ENCODE results near the gene CEP112. TPM values are rescaled to one million over a fixed set of nuclear protein-coding genes. Genes with fewer than 3 reads are reported as not detected.

CEP112 gene
- total and polyA plus RNA-seq, 2 of the 4 experiments (the other 2 are of a cell fraction), result 2.5 to 5.6 TPM

DNA sequence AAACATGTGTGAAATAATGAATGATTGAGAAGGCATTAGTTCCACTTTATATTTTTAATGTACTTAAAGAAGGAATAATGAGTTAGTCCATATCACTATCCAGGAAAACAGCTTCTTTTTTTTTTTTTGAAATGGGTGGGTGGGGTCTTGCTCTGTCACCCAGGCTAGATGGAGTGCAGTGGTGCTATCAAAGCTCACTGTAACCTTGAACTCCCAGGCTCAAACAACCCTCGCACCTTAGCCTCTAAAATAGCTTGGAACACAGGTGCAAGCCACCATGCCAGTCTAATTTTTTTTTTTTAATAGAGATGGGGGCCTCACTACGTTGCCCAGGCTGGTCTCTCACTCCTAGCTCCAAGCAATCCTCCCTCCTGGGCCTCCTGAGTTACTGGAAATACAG, 275.5 kb downstream of the CEP112 start:
- 43% methylated on average over 1 of the region's 2 CpGs; no CpG with 5 or more reads in 1 of the 2 experiments for WGBS, 2 experiments (ENCODE audit: extremely low coverage in 2 of 2, insufficient read length in 1 of 2)
- Histone ChIP-seq H3K27ac (ENCODE audit: insufficient read depth, low read length) (no peak overlapping the region), H2BK20ac (ENCODE audit: low read depth, low read length) (no peak overlapping the region), H4K91ac (ENCODE audit: insufficient read depth, low read depth, low read length) (no peak overlapping the region), H4K5ac (ENCODE audit: low read depth, low read length) (no peak overlapping the region), H3K27me3 (ENCODE audit: control insufficient read depth, insufficient read depth, low read length) (no peaks in the 10 kb centered on the region), H3K9ac (ENCODE audit: low read depth, low read length) (no peak overlapping the region), H2BK5ac (ENCODE audit: low read depth, low read length, poor library complexity, severe bottlenecking) (no peak overlapping the region), H3K9me3 (ENCODE audit: control insufficient read depth, insufficient read depth, low read length) (no peaks in the 10 kb centered on the region), H3K4me1 (ENCODE audit: control insufficient read depth, insufficient read depth, low read length) (no peaks in the 10 kb centered on the region), H3K4ac (ENCODE audit: low read depth, low read length) (no peak overlapping the region), H2AFZ (replicated peaks; ENCODE audit: low read length, poor library complexity) (no peak overlapping the region), H4K20me1 (ENCODE audit: insufficient read depth, low read length) (no peaks in the 10 kb centered on the region), H2AK5ac (ENCODE audit: low read depth, low read length) (no peak overlapping the region), H3K14ac (replicated peaks; ENCODE audit: low read depth, low read length) (no peak overlapping the region), H3K36me3 (ENCODE audit: control insufficient read depth, insufficient read depth, low read length) (no peaks in the 10 kb centered on the region), H2BK15ac (ENCODE audit: low read depth, low read length) (no peak overlapping the region), H2BK120ac (ENCODE audit: low read depth, low read length) (no peak overlapping the region), H3K79me1 (ENCODE audit: low read depth in 1 of 2, low read length in 2 of 2) (no peaks in the 10 kb centered on the region), H3K18ac (ENCODE audit: low read depth, low read length) (no peak overlapping the region), H3K4me2 (ENCODE audit: low read depth, low read length) (no peak overlapping the region), H4K8ac (ENCODE audit: low read depth in 2 of 2, low read length in 2 of 2) (no peak overlapping the region), H2AK9ac (replicated peaks; ENCODE audit: low read depth, low read length, poor library complexity) (no peak overlapping the region), H3K23ac (ENCODE audit: low read depth, low read length) (no peak overlapping the region), H3K4me3 (ENCODE audit: insufficient read depth, low read depth, low read length) (no peak overlapping the region), H3K56ac (ENCODE audit: extremely low read depth, insufficient read depth, low read length) (no peak overlapping the region), H3K9me1 (ENCODE audit: insufficient read depth, low read length) (no peaks in the 10 kb centered on the region)
- no peak for ATAC-seq (ENCODE audit: low read depth)
- dilution Hi-C loops (cut with HindIII; ENCODE audit: low sequenced_read_pairs, unreplicated experiment), result no loop called here
- ChIA-PET CTCF (interaction anchor here (0.6 kb wide), 1 partner anchor 28 kb away, joined by 4 read pairs; no protein-coding TSS in a partner anchor), POLR2A (ENCODE audit: unreplicated experiment) (interaction anchor here (0.6 kb wide), 1 partner anchor 1435 kb away, joined by 3 read pairs; no protein-coding TSS in a partner anchor)
- no peak for TF ChIP-seq NFE2L2 (IDR thresholded peaks at IDR 0.05; ENCODE audit: low read depth, low read length)
- no peak for TF ChIP-seq MXI1 (IDR thresholded peaks at IDR 0.05; ENCODE audit: borderline replicate concordance, low read depth, low read length)
- no peak for TF ChIP-seq RCOR1 (IDR thresholded peaks at IDR 0.05; ENCODE audit: insufficient replicate concordance, low read length)
- TF ChIP-seq MAFK (IDR thresholded peaks at IDR 0.05; ENCODE audit: low read depth, low read length), result no peak
- no peak for TF ChIP-seq SMC3 (IDR thresholded peaks at IDR 0.05; ENCODE audit: low read depth, low read length)
- in situ Hi-C loops (cut with MboI; ENCODE audit: low sequenced_read_pairs), result no loop called here
- no TSS peak for BruUV-seq (replicated peaks)
- DNase-seq, result no peak
- intact Hi-C loops (cut with micrococcal nuclease), result no loop called here

Measured in IMR-90 (cell line).